ENCODE data around the gene PRKCH. TPM values are rescaled to one million over a fixed set of nuclear protein-coding genes. Genes with fewer than 3 reads are reported as not detected.

PRKCH gene
- total RNA-seq, 3 donors from 2014 or later (not counting 1 experiment from before 2014, with no cell fraction given), result 610 to 756 (median 618) TPM

DNA sequence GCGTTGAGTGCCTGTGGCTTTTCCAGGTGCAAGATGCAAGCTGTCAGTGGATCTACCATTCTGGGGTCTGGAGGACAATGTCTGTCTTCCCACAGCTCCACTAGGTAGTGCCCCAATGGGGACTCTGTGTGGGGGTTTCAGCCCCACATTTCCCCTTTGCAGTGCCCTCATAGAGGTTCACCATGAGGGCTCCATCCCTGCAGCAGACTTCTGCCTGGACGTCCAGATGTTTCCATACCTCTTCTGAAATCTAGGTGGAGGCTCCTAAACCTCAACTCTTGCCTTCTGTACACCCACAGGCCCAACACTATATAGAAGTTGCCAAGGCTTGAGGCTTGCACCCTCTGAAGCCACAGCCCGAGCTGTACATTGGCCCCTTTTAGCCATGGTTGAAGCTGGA lies 52.9 kb downstream of the PRKCH start:
- ATAC-seq (no peak), DNase-seq (no peak)
- TF ChIP-seq, protein P1, sequence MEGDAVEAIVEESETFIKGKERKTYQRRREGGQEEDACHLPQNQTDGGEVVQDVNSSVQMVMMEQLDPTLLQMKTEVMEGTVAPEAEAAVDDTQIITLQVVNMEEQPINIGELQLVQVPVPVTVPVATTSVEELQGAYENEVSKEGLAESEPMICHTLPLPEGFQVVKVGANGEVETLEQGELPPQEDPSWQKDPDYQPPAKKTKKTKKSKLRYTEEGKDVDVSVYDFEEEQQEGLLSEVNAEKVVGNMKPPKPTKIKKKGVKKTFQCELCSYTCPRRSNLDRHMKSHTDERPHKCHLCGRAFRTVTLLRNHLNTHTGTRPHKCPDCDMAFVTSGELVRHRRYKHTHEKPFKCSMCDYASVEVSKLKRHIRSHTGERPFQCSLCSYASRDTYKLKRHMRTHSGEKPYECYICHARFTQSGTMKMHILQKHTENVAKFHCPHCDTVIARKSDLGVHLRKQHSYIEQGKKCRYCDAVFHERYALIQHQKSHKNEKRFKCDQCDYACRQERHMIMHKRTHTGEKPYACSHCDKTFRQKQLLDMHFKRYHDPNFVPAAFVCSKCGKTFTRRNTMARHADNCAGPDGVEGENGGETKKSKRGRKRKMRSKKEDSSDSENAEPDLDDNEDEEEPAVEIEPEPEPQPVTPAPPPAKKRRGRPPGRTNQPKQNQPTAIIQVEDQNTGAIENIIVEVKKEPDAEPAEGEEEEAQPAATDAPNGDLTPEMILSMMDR (IDR thresholded peaks at IDR 0.05), result no peak
- Mint-ChIP-seq H3K4me3 (peak overlapping the region; percentile 22), H3K36me3 (peaks cover 18% of the 10 kb centered on the region), H3K9me3 (peaks cover 2 to 7% of the 10 kb centered on the region in 2 donors), H3K4me1 (peaks cover 27 to 48% of the 10 kb centered on the region in 2 donors), H3K27me3 (ENCODE audit: low read depth in 2 of 2) (no peaks in the 10 kb centered on the region), H3K27ac (no peak overlapping the region)
- H3K27me3 ChIP-seq (ENCODE audit: control insufficient read depth, insufficient read depth, low read length), result no peaks in the 10 kb centered on the region
- H3K36me3 ChIP-seq (ENCODE audit: control insufficient read depth, insufficient read depth, low read length), result peaks cover 11% of the 10 kb centered on the region
- H3K4me3 ChIP-seq (ENCODE audit: low read length), result no peak overlapping the region
- WGBS (ENCODE audit: insufficient coverage), result 92% methylated on average over 3 of the region's 3 CpGs
- peaks cover 21% of the 10 kb centered on the region for H3K9me3 ChIP-seq (ENCODE audit: control insufficient read depth, insufficient read depth, low read length)
- intact Hi-C loops (cut with micrococcal nuclease), result no loop called here
- H3K27ac ChIP-seq (ENCODE audit: low read length), result no peak overlapping the region
- peaks cover 66% of the 10 kb centered on the region for H3K4me1 ChIP-seq (ENCODE audit: control insufficient read depth, insufficient read depth, low read length)

DNA sequence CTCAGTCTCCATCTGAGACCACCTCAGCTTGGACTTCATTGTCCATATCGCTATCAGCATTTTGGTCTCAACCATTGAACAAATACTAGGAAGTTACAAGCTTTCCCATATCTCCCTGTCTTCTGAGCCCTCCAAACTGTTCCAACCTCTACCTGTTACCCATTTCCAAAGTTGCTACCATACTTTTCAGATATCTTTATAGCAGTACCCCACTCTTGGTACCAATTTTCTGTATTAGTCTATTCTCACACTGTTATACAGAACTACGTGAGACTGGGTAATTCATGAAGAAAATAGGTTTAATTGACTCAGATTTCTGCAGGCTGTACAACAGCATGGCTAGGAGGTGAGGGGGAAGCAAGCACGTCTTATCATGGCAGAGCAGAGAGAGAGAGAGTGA lies 53.8 kb downstream of the PRKCH start:
- H3K27ac Mint-ChIP-seq, result no peak overlapping the region
- H3K27ac ChIP-seq (ENCODE audit: low read length), result peak overlapping the region; percentile 2
- ATAC-seq (no peak), DNase-seq (no peak)
- H3K27me3 ChIP-seq (ENCODE audit: control insufficient read depth, insufficient read depth, low read length), result no peaks in the 10 kb centered on the region
- peaks cover 18% of the 10 kb centered on the region for H3K36me3 Mint-ChIP-seq
- peaks cover 11% of the 10 kb centered on the region for H3K36me3 ChIP-seq (ENCODE audit: control insufficient read depth, insufficient read depth, low read length)
- no peak overlapping the region for H3K4me3 ChIP-seq (ENCODE audit: low read length)
- H3K4me1 ChIP-seq (ENCODE audit: control insufficient read depth, insufficient read depth, low read length), result peaks cover 69% of the 10 kb centered on the region
- H3K27me3 Mint-ChIP-seq (ENCODE audit: low read depth in 2 of 2), result no peaks in the 10 kb centered on the region
- 99% methylated on average over 2 of the region's 3 CpGs for WGBS (ENCODE audit: insufficient coverage)
- TF ChIP-seq, protein P1 (IDR thresholded peaks at IDR 0.05), result no peak
- intact Hi-C loops (cut with micrococcal nuclease), result no loop called here
- H3K4me1 Mint-ChIP-seq, result peaks cover 27 to 45% of the 10 kb centered on the region in 2 donors
- H3K9me3 Mint-ChIP-seq, result peaks cover 2 to 7% of the 10 kb centered on the region in 2 donors
- peaks cover 21% of the 10 kb centered on the region for H3K9me3 ChIP-seq (ENCODE audit: control insufficient read depth, insufficient read depth, low read length)
- peak overlapping the region; percentile 67 for H3K4me3 Mint-ChIP-seq

- TF ChIP-seq, protein P1 (IDR thresholded peaks at IDR 0.05), result no peak
- no peak for DNase-seq
- peaks cover 2 to 7% of the 10 kb centered on the region in 2 donors for H3K9me3 Mint-ChIP-seq
- H3K4me1 ChIP-seq (ENCODE audit: control insufficient read depth, insufficient read depth, low read length), result peaks cover 74% of the 10 kb centered on the region
- peaks cover 18% of the 10 kb centered on the region for H3K36me3 Mint-ChIP-seq
- H3K27ac ChIP-seq (ENCODE audit: low read length), result no peak overlapping the region
- peaks cover 11% of the 10 kb centered on the region for H3K36me3 ChIP-seq (ENCODE audit: control insufficient read depth, insufficient read depth, low read length)
- no peak overlapping the region for H3K4me3 ChIP-seq (ENCODE audit: low read length)
- H3K27ac Mint-ChIP-seq, result no peak overlapping the region
- peak overlapping the region; percentile 55 for H3K4me3 Mint-ChIP-seq
- no peak for ATAC-seq
- no peaks in the 10 kb centered on the region for H3K27me3 ChIP-seq (ENCODE audit: control insufficient read depth, insufficient read depth, low read length)
- H3K4me1 Mint-ChIP-seq, result peaks cover 24 to 37% of the 10 kb centered on the region in 2 donors
- H3K9me3 ChIP-seq (ENCODE audit: control insufficient read depth, insufficient read depth, low read length), result peaks cover 21% of the 10 kb centered on the region
- 87% methylated on average over 1 of the region's 1 CpG for WGBS (ENCODE audit: insufficient coverage)
- intact Hi-C loops (cut with micrococcal nuclease), result no loop called here
- H3K27me3 Mint-ChIP-seq (ENCODE audit: low read depth in 2 of 2), result no peaks in the 10 kb centered on the region
Observed at GRCh38 chr14:61376314-61376713, 54.9 kb downstream of the PRKCH start.

DNA sequence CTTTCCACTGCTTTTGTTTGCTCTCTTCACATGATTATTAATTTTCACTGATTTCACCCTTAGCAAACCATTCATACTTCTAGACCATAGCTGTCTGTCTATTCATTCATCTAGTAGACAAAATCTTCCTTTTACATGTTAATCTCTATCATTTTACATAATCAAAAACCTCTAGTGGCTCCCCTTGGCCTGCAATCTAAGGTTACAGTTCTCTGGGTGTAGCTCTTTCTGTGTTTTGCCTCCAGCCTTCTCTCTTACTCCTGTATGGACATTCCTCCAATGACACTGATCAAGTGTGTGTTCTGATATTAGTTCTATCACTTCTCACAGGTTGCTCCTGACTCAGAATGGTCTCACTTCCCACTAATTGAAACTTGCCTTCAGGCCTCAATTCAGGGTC lies 56.4 kb downstream of the PRKCH start:
- H3K4me3 Mint-ChIP-seq, result peak overlapping the region; percentile 14
- Histone ChIP-seq H3K36me3 (ENCODE audit: control insufficient read depth, insufficient read depth, low read length) (peaks cover 11% of the 10 kb centered on the region), H3K4me1 (ENCODE audit: control insufficient read depth, insufficient read depth, low read length) (peaks cover 80% of the 10 kb centered on the region), H3K27me3 (ENCODE audit: control insufficient read depth, insufficient read depth, low read length) (no peaks in the 10 kb centered on the region), H3K27ac (ENCODE audit: low read length) (peak overlapping the region; percentile 98), H3K9me3 (ENCODE audit: control insufficient read depth, insufficient read depth, low read length) (peaks cover 21% of the 10 kb centered on the region), H3K4me3 (ENCODE audit: low read length) (no peak overlapping the region)
- peaks cover 2 to 7% of the 10 kb centered on the region in 2 donors for H3K9me3 Mint-ChIP-seq
- DNase-seq (no peak), ATAC-seq (no peak)
- no peak overlapping the region for H3K27ac Mint-ChIP-seq
- peaks cover 17% of the 10 kb centered on the region for H3K36me3 Mint-ChIP-seq
- intact Hi-C loops (cut with micrococcal nuclease), result loop anchor here (1.0 kb wide), 1 partner anchor 9 kb away; no protein-coding TSS in a partner anchor
- H3K27me3 Mint-ChIP-seq (ENCODE audit: low read depth in 2 of 2), result no peaks in the 10 kb centered on the region
- peaks cover 10 to 23% of the 10 kb centered on the region in 2 donors for H3K4me1 Mint-ChIP-seq
- TF ChIP-seq, protein P1 (IDR thresholded peaks at IDR 0.05), result no peak

All from natural killer cell (primary cell).